ENCODE measurements around the gene CYBA. TPM values are rescaled to one million over a fixed set of nuclear protein-coding genes. Genes with fewer than 3 reads are reported as not detected.

Gene CYBA
- polyA plus RNA-seq, 1 donor (not counting 4 experiments of a cell fraction or from before 2014, with no cell fraction given): 4.4 TPM

GRCh38 chr16:88658714-88659113, 7.9 kb upstream of the CYBA start:
- Histone ChIP-seq H2AFZ (ENCODE audit: control insufficient read depth, low read length) (no peak overlapping the region), H3K9me1 (ENCODE audit: control insufficient read depth, extremely low read depth, insufficient read depth, low read length) (no peaks in the 10 kb centered on the region), H3K4me3 (ENCODE audit: control insufficient read depth in 2 of 3, extremely low read depth in 1 of 3, insufficient read depth in 2 of 3, low read depth in 1 of 3, low read length in 3 of 3) (no peak overlapping the region), H3K9ac (ENCODE audit: control insufficient read depth, extremely low read depth, insufficient read depth, low read length) (no peak overlapping the region), H3K79me2 (ENCODE audit: control insufficient read depth, insufficient read depth, low read length) (peaks cover 63% of the 10 kb centered on the region), H3K9me3 (ENCODE audit: control insufficient read depth, low read depth, low read length) (no peaks in the 10 kb centered on the region), H3K4me2 (ENCODE audit: control insufficient read depth, extremely low read depth, insufficient read depth, low read depth, low read length) (no peak overlapping the region), H3K27ac (ENCODE audit: control insufficient read depth, insufficient read depth, low read length) (no peak overlapping the region), H3K4me1 (ENCODE audit: control insufficient read depth, extremely low read depth, insufficient read depth, low read length) (peaks cover 8% of the 10 kb centered on the region), H3K36me3 (ENCODE audit: control insufficient read depth in 2 of 2, extremely low read depth in 1 of 2, insufficient read depth in 2 of 2, low read length in 2 of 2) (peaks cover 35 to 42% of the 10 kb centered on the region in 2 experiments), H4K20me1 (ENCODE audit: control insufficient read depth, extremely low read depth, insufficient read depth, low read length) (peaks cover 22% of the 10 kb centered on the region), H3K27me3 (ENCODE audit: control insufficient read depth, extremely low read depth, insufficient read depth, low read length) (no peaks in the 10 kb centered on the region)
- TF ChIP-seq CTCF (optimal IDR thresholded peaks at IDR 0.05 in 1 of 3, IDR thresholded peaks at IDR 0.05 in 1 of 3, conservative IDR thresholded peaks at IDR 0.05 in 1 of 3; ENCODE audit: extremely low read depth in 1 of 3, insufficient read depth in 2 of 3, low read length in 3 of 3) (no peak), EZH2 (IDR thresholded peaks at IDR 0.05; ENCODE audit: low read length) (no peak)
- no peak for FAIRE-seq
- no peak for DNase-seq (ENCODE audit: low read depth, low spot score)
- dilution Hi-C loops (cut with MboI; ENCODE audit: extremely low pct_ligation_motif_present, low sequenced_read_pairs): loop anchor here (25.0 kb wide), 1 partner anchor 104 kb away; no protein-coding TSS in a partner anchor

- TF ChIP-seq CTCF (optimal IDR thresholded peaks at IDR 0.05 in 1 of 3, IDR thresholded peaks at IDR 0.05 in 1 of 3, conservative IDR thresholded peaks at IDR 0.05 in 1 of 3; ENCODE audit: extremely low read depth in 1 of 3, insufficient read depth in 2 of 3, low read length in 3 of 3) (no peak), EZH2 (IDR thresholded peaks at IDR 0.05; ENCODE audit: low read length) (no peak)
- no peak overlapping the region for H3K4me3 ChIP-seq (ENCODE audit: control insufficient read depth in 2 of 3, extremely low read depth in 1 of 3, insufficient read depth in 2 of 3, low read depth in 1 of 3, low read length in 3 of 3)
- H3K27me3 ChIP-seq (ENCODE audit: control insufficient read depth, extremely low read depth, insufficient read depth, low read length): no peaks in the 10 kb centered on the region
- DNase-seq (ENCODE audit: low read depth, low spot score) (no peak), FAIRE-seq (no peak)
- H3K9me3 ChIP-seq (ENCODE audit: control insufficient read depth, low read depth, low read length): no peaks in the 10 kb centered on the region
- H3K4me1 ChIP-seq (ENCODE audit: control insufficient read depth, extremely low read depth, insufficient read depth, low read length): peaks cover 8% of the 10 kb centered on the region
- H2AFZ ChIP-seq (ENCODE audit: control insufficient read depth, low read length): no peak overlapping the region
- dilution Hi-C loops (cut with MboI; ENCODE audit: extremely low pct_ligation_motif_present, low sequenced_read_pairs): loop anchor here (25.0 kb wide), 1 partner anchor 105 kb away; no protein-coding TSS in a partner anchor
- no peaks in the 10 kb centered on the region for H3K9me1 ChIP-seq (ENCODE audit: control insufficient read depth, extremely low read depth, insufficient read depth, low read length)
- H3K4me2 ChIP-seq (ENCODE audit: control insufficient read depth, extremely low read depth, insufficient read depth, low read depth, low read length): no peak overlapping the region
- no peak overlapping the region for H3K27ac ChIP-seq (ENCODE audit: control insufficient read depth, insufficient read depth, low read length)
- H4K20me1 ChIP-seq (ENCODE audit: control insufficient read depth, extremely low read depth, insufficient read depth, low read length): peaks cover 22% of the 10 kb centered on the region
- H3K79me2 ChIP-seq (ENCODE audit: control insufficient read depth, insufficient read depth, low read length): peaks cover 52% of the 10 kb centered on the region
- no peak overlapping the region for H3K9ac ChIP-seq (ENCODE audit: control insufficient read depth, extremely low read depth, insufficient read depth, low read length)
- H3K36me3 ChIP-seq (ENCODE audit: control insufficient read depth in 2 of 2, extremely low read depth in 1 of 2, insufficient read depth in 2 of 2, low read length in 2 of 2): peaks cover 43 to 44% of the 10 kb centered on the region in 2 experiments
These were observed 6.5 kb upstream of the CYBA start for GRCh38 chr16:88657371-88657770.
